K562 (cell line): ENCODE measurements around the gene TKT. TPM values are rescaled to one million over a fixed set of nuclear protein-coding genes. Genes with fewer than 3 reads are reported as not detected.

ENCODE experiments used
- ATAC-seq: fragments of 200-7000 bp; cut with Tn5 transposase; 3 replicates; pipeline ENCODE4 v1.9.1; 2020; ENCODE audit warnings: moderate library complexity
- BruUV-seq: library from RNA; stranded (reverse); fragments of 400-500 nt; replicated peaks from 2 replicates; lab custom pipeline; 2021; lab: Mats Ljungman, UMichigan
- CTCF ChIA-PET: fragments of 300-600 bp; formaldehyde crosslinking; extraction: SDS; loops from one replicate; lab custom pipeline; 2021; ENCODE audit warnings: low intra/inter-chr PET ratio; lab: Yijun Ruan, JAX
- POLR2A ChIA-PET: fragments of 300-600, 350-650 bp; sonication (Branson Sonifier 250); formaldehyde crosslinking; extraction: SDS; loops from one replicate; lab custom pipeline; 2021; ENCODE audit warnings: antibody characterized with exemption, inconsistent platforms; lab: Yijun Ruan, JAX
- DNase-seq, 4 experiments: peaks; one replicate each; pipeline versions ENCODE4 v3.0.0 to v3.0.0-alpha.2; 2011 to 2018; ENCODE audit warnings: low spot score in 3 of 4, mixed read lengths in 3 of 4; ENCODE audit errors: extremely low read depth in 1 of 4
- FAIRE-seq: peaks from 2 replicates; lab custom pipeline; 2011; peaks lifted over from hg19 to GRCh38; lab: Jason Lieb, UNC
- H2AFZ ChIP-seq: 2 replicates; pipeline ENCODE4 v1.6.0; 2011; ENCODE audit warnings: low read depth, low read length, control low read depth, inconsistent platforms
- H3K27ac ChIP-seq: fragments of 200-600 bp; 3 replicates; pipeline ENCODE4 v1.8.0; 2011; ENCODE audit warnings: low read depth, mild to moderate bottlenecking, control low read depth, inconsistent platforms, low read length, moderate library complexity, mixed read lengths; ENCODE audit errors: extremely low read depth
- H3K27me3 ChIP-seq, 2 experiments: fragments of 300-600 bp in 1 of 2; 2 replicates in 1 of 2; 3 replicates in 1 of 2; pipeline versions ENCODE4 v1.6.0 to v1.8.0; 2011; ENCODE audit warnings: inconsistent platforms in 2 of 2, low read length in 2 of 2, mild to moderate bottlenecking in 1 of 2, mixed read lengths in 1 of 2, moderate library complexity in 1 of 2; ENCODE audit not compliant: control insufficient read depth in 2 of 2, insufficient read depth in 2 of 2
- H3K36me3 ChIP-seq: fragments of 300-600 bp; 3 replicates; pipeline ENCODE4 v1.8.0; 2011; ENCODE audit warnings: mild to moderate bottlenecking, low read length, inconsistent platforms; ENCODE audit not compliant: control insufficient read depth, insufficient read depth
- H3K4me1 ChIP-seq, 2 experiments: fragments of 200-600 bp in 1 of 2; replicated peaks in 1 of 2; 2 replicates in 1 of 2; 3 replicates in 1 of 2; pipeline versions ENCODE4 v1.5.1 to v1.8.0; 2011; ENCODE audit warnings: inconsistent platforms in 2 of 2, low read length in 2 of 2, mild to moderate bottlenecking in 1 of 2, mixed read lengths in 1 of 2, moderate library complexity in 1 of 2; ENCODE audit not compliant: control insufficient read depth in 2 of 2, insufficient read depth in 2 of 2
- H3K4me2 ChIP-seq: 2 replicates; pipeline ENCODE4 v1.6.1; 2011; ENCODE audit warnings: low read length, control low read depth, inconsistent platforms, mixed read lengths; ENCODE audit not compliant: insufficient read depth
- H3K4me3 ChIP-seq: fragments of 200-600 bp; sonication (generic), shearing (Covaris generic); 2 replicates; pipeline ENCODE4 v1.5.1; 2016; ENCODE audit warnings: control low read depth, inconsistent platforms
- H3K79me2 ChIP-seq: fragments of 200-600 bp; 3 replicates; pipeline ENCODE4 v1.8.0; 2011; ENCODE audit warnings: low read length, inconsistent platforms; ENCODE audit not compliant: control insufficient read depth, insufficient read depth
- H3K9ac ChIP-seq, 2 experiments: 2 replicates each; pipeline versions ENCODE4 v1.6.0 to v1.6.1; 2011; ENCODE audit warnings: low read depth in 2 of 2, low read length in 2 of 2, control low read depth in 1 of 2, inconsistent platforms in 1 of 2, mild to moderate bottlenecking in 1 of 2, mixed read lengths in 1 of 2; ENCODE audit not compliant: insufficient read depth in 1 of 2
- H3K9me1 ChIP-seq: one replicate; pipeline ENCODE4 v1.6.0; 2011; ENCODE audit warnings: inconsistent platforms, mild to moderate bottlenecking, low read length, moderate library complexity; ENCODE audit not compliant: control insufficient read depth, insufficient read depth
- H3K9me3 ChIP-seq: replicated peaks from 2 replicates; pipeline ENCODE4 v1.5.1; 2011; ENCODE audit warnings: low read depth, low read length, inconsistent platforms; ENCODE audit not compliant: control insufficient read depth, insufficient read depth
- H4K20me1 ChIP-seq: replicated peaks from 2 replicates; pipeline ENCODE4 v1.6.1; 2011; ENCODE audit warnings: low read length, inconsistent platforms, mixed read lengths; ENCODE audit not compliant: control insufficient read depth, insufficient read depth
- NR2C1 ChIP-seq, 2 experiments: fragments of 450-650 bp; IDR thresholded peaks; 2 replicates each; pipeline ENCODE4 v1.6.1; 2017; ENCODE audit warnings: mild to moderate bottlenecking in 2 of 2, antibody characterized with exemption in 1 of 2, inconsistent platforms in 1 of 2, missing compliant biosample characterization in 1 of 2, missing genetic modification characterization in 1 of 2
- SMAD4 ChIP-seq: fragments of 250-450 bp; sonication (Bioruptor Pico); conservative IDR thresholded peaks from 2 replicates; pipeline ENCODE4 v1.8.0; 2021; ENCODE audit warnings: inconsistent platforms, mild to moderate bottlenecking, moderate library complexity
- WGBS: fragments of 100-300 bp; shearing (Covaris generic); methylation state at CpG from one replicate; pipeline ENCODE4 v1.1.6; 2016; ENCODE audit warnings: low coverage, mixed read lengths; ENCODE audit not compliant: insufficient coverage; ENCODE audit errors: missing lambda C conversion rate; 5-methylcytosine and 5-hydroxymethylcytosine counted together
- in situ Hi-C: fragments of 300-500 bp; cut with MboI; formaldehyde crosslinking; loops from 4 replicates; pipeline ENCODE4 v1.15.0; 2018; ENCODE audit warnings: inconsistent platforms, mixed read lengths
- intact Hi-C: fragments of 100-400 bp; cut with micrococcal nuclease; formaldehyde crosslinking; loops from 2 replicates; pipeline ENCODE4 v1.14.2; 2022
- polyA plus RNA-seq, 8 experiments: library from polyadenylated mRNA; depleted of rRNA in 4 of 8; stranded (reverse) in 5 of 8; unstranded in 3 of 8; fragments of >200 nt; fragmentation: Nextera tagmentation in 2 of 8; fragmentation: Illumina TruSeq in 1 of 8; extraction: Ambion mirVana in 2 of 8; extraction: Trizol in 1 of 8; gene quantifications; 2 replicates each; pipeline versions ENCODE4 v1.2.1 to v1.2.3, GENCODE V29; 2011 to 2014; ENCODE audit warnings: inconsistent platforms in 1 of 8, missing spikeins in 1 of 8
- total RNA-seq, 7 experiments: library from RNA; depleted of rRNA in 6 of 7; stranded (reverse); fragments of >200 nt in 6 of 7; fragmentation: Illumina TruSeq in 2 of 7; extraction: Trizol in 2 of 7; gene quantifications; 2 replicates each; pipeline versions ENCODE4 v1.2.1 to v1.2.3, GENCODE V29; 2011 to 2021; ENCODE audit warnings: low replicate concordance in 1 of 7
- TF ChIP-seq, protein P1 (sequence below): sonication (generic); formaldehyde crosslinking; IDR thresholded peaks from 2 replicates; pipeline ENCODE4 v1.8.0; 2022; ENCODE audit warnings: mild to moderate bottlenecking, low read depth, missing genetic modification reagents
- TF ChIP-seq, protein P2 (sequence below): fragments of 450-650 bp; formaldehyde crosslinking; IDR thresholded peaks from 2 replicates; pipeline ENCODE4 v1.4.0; 2020; ENCODE audit warnings: mild to moderate bottlenecking, moderate library complexity
- TF ChIP-seq, protein P3 (sequence below), 2 experiments: fragments of 450-650 bp; IDR thresholded peaks; 2 replicates each; pipeline ENCODE4 v1.6.1; 2016

TKT gene
- total and polyA plus RNA-seq, 9 of the 15 experiments (the other 6 are each of a cell fraction or from before 2014, with no cell fraction given), result 58.1 to 401 (median 187) TPM

DNA sequence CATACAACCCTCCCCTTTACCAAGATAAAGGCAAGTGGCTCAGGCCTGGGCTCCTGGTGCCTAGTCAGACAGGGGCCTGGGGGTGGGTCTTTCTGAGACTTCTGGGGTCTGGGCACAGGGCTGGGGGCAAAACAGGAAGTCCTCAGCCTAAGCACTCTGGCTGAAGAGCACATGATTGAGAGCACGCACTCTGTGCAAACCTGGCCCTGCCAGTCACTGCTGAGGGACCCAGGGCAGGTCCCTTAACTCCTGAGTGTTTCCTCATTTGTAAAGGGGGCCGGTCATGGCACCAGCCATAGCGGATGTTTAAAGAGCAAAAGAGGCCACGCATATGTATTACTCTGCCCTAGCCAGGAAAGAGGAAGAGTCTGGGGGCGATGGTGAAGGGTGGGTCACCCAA lies 16.0 kb downstream of the TKT start:
- CTCF ChIA-PET, result interaction anchor here (0.6 kb wide), 1 partner anchor 1789 kb away, joined by 3 read pairs; no protein-coding TSS in a partner anchor
- Histone ChIP-seq H3K36me3 (peaks cover 93% of the 10 kb centered on the region), H3K9me3 (no peaks in the 10 kb centered on the region), H3K27me3 (no peaks in the 10 kb centered on the region), H3K9me1 (no peaks in the 10 kb centered on the region), H3K4me3 (no peak overlapping the region), H2AFZ (no peak overlapping the region), H3K79me2 (peaks cover 35% of the 10 kb centered on the region), H3K4me2 (no peak overlapping the region), H3K4me1 (peaks cover 12 to 33% of the 10 kb centered on the region in 2 experiments), H4K20me1 (peaks cover 17% of the 10 kb centered on the region), H3K9ac (no peak overlapping the region)
- in situ Hi-C loops, result no loop called here
- ATAC-seq, result no peak
- WGBS, result 86% methylated on average over 2 of the region's 5 CpGs
- no peak for DNase-seq
- TF ChIP-seq, protein P1, sequence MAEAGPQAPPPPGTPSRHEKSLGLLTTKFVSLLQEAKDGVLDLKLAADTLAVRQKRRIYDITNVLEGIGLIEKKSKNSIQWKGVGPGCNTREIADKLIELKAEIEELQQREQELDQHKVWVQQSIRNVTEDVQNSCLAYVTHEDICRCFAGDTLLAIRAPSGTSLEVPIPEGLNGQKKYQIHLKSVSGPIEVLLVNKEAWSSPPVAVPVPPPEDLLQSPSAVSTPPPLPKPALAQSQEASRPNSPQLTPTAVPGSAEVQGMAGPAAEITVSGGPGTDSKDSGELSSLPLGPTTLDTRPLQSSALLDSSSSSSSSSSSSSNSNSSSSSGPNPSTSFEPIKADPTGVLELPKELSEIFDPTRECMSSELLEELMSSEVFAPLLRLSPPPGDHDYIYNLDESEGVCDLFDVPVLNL (CRISPR knock-in tag), result no peak
- no peak for TF ChIP-seq SMAD4
- no peak for TF ChIP-seq NR2C1 (IDR thresholded peaks at IDR 0.05)
- TF ChIP-seq NR2C1 (tag; IDR thresholded peaks at IDR 0.05), result no peak
- TF ChIP-seq, protein P2, sequence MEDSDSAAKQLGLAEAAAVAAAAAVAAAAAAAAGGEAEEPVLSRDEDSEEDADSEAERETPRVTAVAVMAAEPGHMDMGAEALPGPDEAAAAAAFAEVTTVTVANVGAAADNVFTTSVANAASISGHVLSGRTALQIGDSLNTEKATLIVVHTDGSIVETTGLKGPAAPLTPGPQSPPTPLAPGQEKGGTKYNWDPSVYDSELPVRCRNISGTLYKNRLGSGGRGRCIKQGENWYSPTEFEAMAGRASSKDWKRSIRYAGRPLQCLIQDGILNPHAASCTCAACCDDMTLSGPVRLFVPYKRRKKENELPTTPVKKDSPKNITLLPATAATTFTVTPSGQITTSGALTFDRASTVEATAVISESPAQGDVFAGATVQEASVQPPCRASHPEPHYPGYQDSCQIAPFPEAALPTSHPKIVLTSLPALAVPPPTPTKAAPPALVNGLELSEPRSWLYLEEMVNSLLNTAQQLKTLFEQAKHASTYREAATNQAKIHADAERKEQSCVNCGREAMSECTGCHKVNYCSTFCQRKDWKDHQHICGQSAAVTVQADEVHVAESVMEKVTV, result no peak
- TF ChIP-seq, protein P3, sequence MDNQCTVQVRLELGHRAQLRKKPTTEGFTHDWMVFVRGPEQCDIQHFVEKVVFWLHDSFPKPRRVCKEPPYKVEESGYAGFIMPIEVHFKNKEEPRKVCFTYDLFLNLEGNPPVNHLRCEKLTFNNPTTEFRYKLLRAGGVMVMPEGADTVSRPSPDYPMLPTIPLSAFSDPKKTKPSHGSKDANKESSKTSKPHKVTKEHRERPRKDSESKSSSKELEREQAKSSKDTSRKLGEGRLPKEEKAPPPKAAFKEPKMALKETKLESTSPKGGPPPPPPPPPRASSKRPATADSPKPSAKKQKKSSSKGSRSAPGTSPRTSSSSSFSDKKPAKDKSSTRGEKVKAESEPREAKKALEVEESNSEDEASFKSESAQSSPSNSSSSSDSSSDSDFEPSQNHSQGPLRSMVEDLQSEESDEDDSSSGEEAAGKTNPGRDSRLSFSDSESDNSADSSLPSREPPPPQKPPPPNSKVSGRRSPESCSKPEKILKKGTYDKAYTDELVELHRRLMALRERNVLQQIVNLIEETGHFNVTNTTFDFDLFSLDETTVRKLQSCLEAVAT (IDR thresholded peaks at IDR 0.05), result no peak
- TF ChIP-seq, all 486 proteins: peak for 0
- no peak for FAIRE-seq
- intact Hi-C loops, result no loop called here
- BruUV-seq, result no TSS peak
- no peak overlapping the region for H3K27ac ChIP-seq
- POLR2A ChIA-PET, result interaction anchor here (0.7 kb wide), 1 partner anchor 519 kb away, joined by 4 read pairs; no protein-coding TSS in a partner anchor
